Gastrocnemius medialis (tissue), 4 donors: ENCODE results near the gene UBA6.

Experiments
- CTCF ChIP-seq, 5 experiments: fragments of 450-650 bp in 3 of 5; fragments of 200-600 bp in 2 of 5; sonication (generic) in 2 of 5; IDR thresholded peaks in 4 of 5; conservative IDR thresholded peaks in 1 of 5; 1 replicate in 4 of 5; 2 replicates in 1 of 5; pipeline ENCODE4 v1.5.1; 2016 to 2019; ENCODE audit warnings: antibody characterized with exemption in 5 of 5, mild to moderate bottlenecking in 3 of 5, moderate library complexity in 3 of 5
- POLR2A ChIP-seq, 2 donors: fragments of 450-650 bp; IDR thresholded peaks; one replicate each; pipeline ENCODE4 v1.6.1; 2017; ENCODE audit warnings: antibody characterized with exemption in 2 of 2, mild to moderate bottlenecking in 2 of 2, moderate library complexity in 2 of 2

- TF ChIP-seq CTCF (IDR thresholded peaks at IDR 0.05 in 4 of 5, conservative IDR thresholded peaks at IDR 0.05 in 1 of 5) (no peak), POLR2A (IDR thresholded peaks at IDR 0.05) (no peak)
Observed at GRCh38 chr4:67700116-67700737, 728 bp downstream of the UBA6 start.
